GM19463 (cell line): ENCODE data around the gene KXD1.
A peak's percentile ranks its signal among the peaks of the same experiment; 100 is the strongest.
"Not testable (repeated sequence)": the region's sequence is repeated elsewhere in the genome, so short reads cannot be mapped to it uniquely, and the experiment has no call there.

Source experiments
- ATAC-seq: cut with Tn5 transposase; IDR thresholded peaks from one replicate; pipeline ENCODE4 v1.9.1; 2021; ENCODE audit warnings: mild to moderate bottlenecking, moderate library complexity; ENCODE audit not compliant: unreplicated experiment

KXD1 gene

GRCh38 chr19:18576383-18576782 is 18.7 kb downstream of the KXD1 start:
- no peak for ATAC-seq

GRCh38 chr19:18577365-18577914 is 19.8 kb downstream of the KXD1 start:
- no peak for ATAC-seq

GRCh38 chr19:18580311-18580710 is 22.6 kb downstream of the KXD1 start:
- no peak for ATAC-seq

- ATAC-seq = no peak
Observed at GRCh38 chr19:18586306-18586705, 28.6 kb downstream of the KXD1 start.

- ATAC-seq = no peak
Observed at GRCh38 chr19:18587561-18587960, 29.9 kb downstream of the KXD1 start.

- ATAC-seq = no peak
Observed at GRCh38 chr19:18587962-18588610, 30.4 kb downstream of the KXD1 start.

- ATAC-seq = peak; percentile 72
Observed at GRCh38 chr19:18588611-18589379, 31.1 kb downstream of the KXD1 start, which contains the start of gene REX1BD. Gene REX1BD, plus strand, starts transcription at chr19:18588798. Its CDS starts 4 bp downstream, at chr19:18588802.

- ATAC-seq = peak; percentile 34
Observed at GRCh38 chr19:18589380-18590272, 32.0 kb downstream of the KXD1 start.

GRCh38 chr19:18590273-18591272 is 32.9 kb downstream of the KXD1 start:
- no peak for ATAC-seq

GRCh38 chr19:18591735-18592385 is 34.2 kb downstream of the KXD1 start:
- ATAC-seq = no peak

- ATAC-seq = not testable (repeated sequence)
Observed at GRCh38 chr19:18592732-18593131, 35.1 kb downstream of the KXD1 start.

- no peak for ATAC-seq
Observed at GRCh38 chr19:18593367-18594095, 35.9 kb downstream of the KXD1 start.

GRCh38 chr19:18594096-18594823 is 36.6 kb downstream of the KXD1 start:
- ATAC-seq = peak; percentile 60

- no peak for ATAC-seq
Observed at GRCh38 chr19:18594824-18595373, 37.2 kb downstream of the KXD1 start.

- no peak for ATAC-seq
Observed at GRCh38 chr19:18595475-18595874, 37.8 kb downstream of the KXD1 start.

GRCh38 chr19:18596752-18597157 is 39.1 kb downstream of the KXD1 start:
- ATAC-seq = no peak

- no peak for ATAC-seq
Observed at GRCh38 chr19:18597809-18598660, 40.4 kb downstream of the KXD1 start.
